GM12872 (cell line): ENCODE data around the gene PACRG.

Source experiments
- CTCF ChIP-seq: IDR thresholded peaks from 3 replicates; pipeline ENCODE4 v1.5.1; 2011; ENCODE audit warnings: low read depth, mild to moderate bottlenecking, low read length, moderate library complexity; ENCODE audit not compliant: insufficient read depth

The PACRG gene

GRCh38 chr6:162957062-162957461 lies 229.3 kb downstream of the PACRG start:
- no peak for TF ChIP-seq CTCF

GRCh38 chr6:162960679-162961457 lies 233.1 kb downstream of the PACRG start:
- TF ChIP-seq CTCF: no peak

GRCh38 chr6:162962093-162962492 lies 234.3 kb downstream of the PACRG start:
- no peak for TF ChIP-seq CTCF

GRCh38 chr6:162963861-162964260 lies 236.1 kb downstream of the PACRG start:
- no peak for TF ChIP-seq CTCF

GRCh38 chr6:162964488-162965140 lies 236.8 kb downstream of the PACRG start:
- TF ChIP-seq CTCF: no peak

GRCh38 chr6:162965366-162965765 lies 237.6 kb downstream of the PACRG start:
- TF ChIP-seq CTCF: no peak

GRCh38 chr6:162970246-162970645 lies 242.5 kb downstream of the PACRG start:
- TF ChIP-seq CTCF: no peak
